Karpas-422 (cell line): ENCODE data around the gene UBE2R2. TPM values are rescaled to one million over a fixed set of nuclear protein-coding genes. Genes with fewer than 3 reads are reported as not detected.
"Not testable (repeated sequence)": the region's sequence is repeated elsewhere in the genome, so short reads cannot be mapped to it uniquely, and the experiment has no call there.

Experiments used
- DNase-seq: peaks from one replicate; pipeline ENCODE4 v3.0.0-alpha.2; 2015
- H2AFZ ChIP-seq: fragments of 200-600 bp; sonication (generic); 2 replicates; pipeline ENCODE4 v1.6.1; 2014; ENCODE audit warnings: antibody characterized with exemption, low read length, mixed read lengths
- H3K27ac ChIP-seq: fragments of 200-600 bp; sonication (generic); 2 replicates; pipeline ENCODE4 v1.5.1; 2014; ENCODE audit warnings: mild to moderate bottlenecking, low read length, moderate library complexity
- H3K27me3 ChIP-seq: fragments of 200-600 bp; sonication (generic); 2 replicates; pipeline ENCODE4 v1.6.1; 2014; ENCODE audit warnings: low read length, mixed read lengths
- H3K36me3 ChIP-seq: fragments of 200-600 bp; sonication (generic); 2 replicates; pipeline ENCODE4 v1.6.1; 2014; ENCODE audit warnings: low read length, mixed read lengths; ENCODE audit not compliant: insufficient read depth
- H3K4me1 ChIP-seq: fragments of 200-600 bp; sonication (generic); 2 replicates; pipeline ENCODE4 v1.6.1; 2014; ENCODE audit warnings: mild to moderate bottlenecking, low read length, mixed read lengths
- H3K4me2 ChIP-seq: fragments of 200-600 bp; sonication (generic); 2 replicates; pipeline ENCODE4 v1.6.1; 2014; ENCODE audit warnings: low read length, low read depth, mild to moderate bottlenecking; ENCODE audit not compliant: poor library complexity, severe bottlenecking
- H3K4me3 ChIP-seq: fragments of 200-600 bp; sonication (generic); 2 replicates; pipeline ENCODE4 v1.5.1; 2014; ENCODE audit warnings: mild to moderate bottlenecking, antibody characterized with exemption, low read length, mixed read lengths
- H3K79me2 ChIP-seq: fragments of 200-600 bp; sonication (generic); 2 replicates; pipeline ENCODE4 v1.6.1; 2014; ENCODE audit warnings: mild to moderate bottlenecking, low read length, mixed read lengths
- H3K9ac ChIP-seq: fragments of 200-600 bp; sonication (generic); 2 replicates; pipeline ENCODE4 v1.6.0; 2014; ENCODE audit warnings: low read length
- H3K9me2 ChIP-seq: fragments of 200-600 bp; sonication (generic), shearing (Covaris generic); replicated peaks from 2 replicates; pipeline ENCODE4 v1.6.0; 2014; ENCODE audit warnings: mild to moderate bottlenecking, low read length, moderate library complexity; ENCODE audit not compliant: insufficient read depth
- H3K9me3 ChIP-seq: fragments of 300-700, 200-600 bp; sonication (generic); 2 replicates; pipeline ENCODE4 v1.6.1; 2014; ENCODE audit warnings: low read length, mixed read lengths
- H4K20me1 ChIP-seq: fragments of 200-600 bp; sonication (generic); 2 replicates; pipeline ENCODE4 v1.6.1; 2014; ENCODE audit warnings: mild to moderate bottlenecking, antibody characterized with exemption, low read length, low read depth; ENCODE audit not compliant: insufficient read depth
- total RNA-seq: library from RNA; depleted of rRNA; stranded (reverse); fragments of >200 nt; shearing (Covaris generic); gene quantifications from 2 replicates; pipeline ENCODE4 v1.2.3, GENCODE V29; 2014; ENCODE audit warnings: low replicate concordance

UBE2R2 gene
- total RNA-seq, 1 experiment from 2014 or later = 34.0 TPM

- H3K79me2 ChIP-seq = peaks cover 18% of the 10 kb centered on the region
- H3K27me3 ChIP-seq = no peaks in the 10 kb centered on the region
- H3K4me1 ChIP-seq = no peaks in the 10 kb centered on the region
- H3K27ac ChIP-seq = no peak overlapping the region
- no peaks in the 10 kb centered on the region for H3K9me3 ChIP-seq
- H2AFZ ChIP-seq = no peak overlapping the region
- H3K9ac ChIP-seq = no peak overlapping the region
- H3K36me3 ChIP-seq = peaks cover 46% of the 10 kb centered on the region; the same call in 1 of the 2 replicates
- no peak for DNase-seq
- no peak overlapping the region for H3K4me2 ChIP-seq
- no peaks in the 10 kb centered on the region for H4K20me1 ChIP-seq
- H3K4me3 ChIP-seq = no peak overlapping the region
- no peaks in the 10 kb centered on the region for H3K9me2 ChIP-seq
These were observed 125.6 kb downstream of the UBE2R2 start for GRCh38 chr9:33942471-33943083.

GRCh38 chr9:33943389-33943788 is 126.4 kb downstream of the UBE2R2 start:
- H2AFZ ChIP-seq = no peak overlapping the region
- H4K20me1 ChIP-seq = no peaks in the 10 kb centered on the region
- peaks cover 17% of the 10 kb centered on the region for H3K79me2 ChIP-seq
- H3K27me3 ChIP-seq = no peaks in the 10 kb centered on the region
- no peaks in the 10 kb centered on the region for H3K9me2 ChIP-seq
- peaks cover 47% of the 10 kb centered on the region; the same call in 1 of the 2 replicates for H3K36me3 ChIP-seq
- H3K27ac ChIP-seq = no peak overlapping the region
- no peaks in the 10 kb centered on the region for H3K9me3 ChIP-seq
- no peak for DNase-seq
- no peak overlapping the region for H3K9ac ChIP-seq
- H3K4me2 ChIP-seq = no peak overlapping the region
- H3K4me3 ChIP-seq = no peak overlapping the region
- no peaks in the 10 kb centered on the region for H3K4me1 ChIP-seq

GRCh38 chr9:33946779-33947535 is 130.0 kb downstream of the UBE2R2 start:
- no peak overlapping the region for H3K4me3 ChIP-seq
- DNase-seq = no peak
- no peaks in the 10 kb centered on the region for H3K4me1 ChIP-seq
- no peak overlapping the region for H3K4me2 ChIP-seq
- H3K9ac ChIP-seq = no peak overlapping the region
- H3K27me3 ChIP-seq = no peaks in the 10 kb centered on the region
- H3K27ac ChIP-seq = no peak overlapping the region
- no peaks in the 10 kb centered on the region for H3K9me2 ChIP-seq
- no peak overlapping the region for H2AFZ ChIP-seq
- H3K36me3 ChIP-seq = peaks cover 38% of the 10 kb centered on the region; the same call in 1 of the 2 replicates
- 0 out of 2 replicates have a peak, but pooled peaks cover 5% of the 10 kb centered on the region for H4K20me1 ChIP-seq
- peaks cover 30% of the 10 kb centered on the region for H3K79me2 ChIP-seq
- H3K9me3 ChIP-seq = no peaks in the 10 kb centered on the region

GRCh38 chr9:33950371-33950770 is 133.4 kb downstream of the UBE2R2 start:
- H3K27me3 ChIP-seq = no peaks in the 10 kb centered on the region
- no peak overlapping the region for H3K27ac ChIP-seq
- no peak overlapping the region for H3K9ac ChIP-seq
- no peaks in the 10 kb centered on the region for H3K9me2 ChIP-seq
- no peak overlapping the region for H3K4me2 ChIP-seq
- no peaks in the 10 kb centered on the region for H3K4me1 ChIP-seq
- peaks cover 38% of the 10 kb centered on the region; the same call in 1 of the 2 replicates for H3K36me3 ChIP-seq
- 0 out of 2 replicates have a peak, but pooled peaks cover 5% of the 10 kb centered on the region for H4K20me1 ChIP-seq
- H3K79me2 ChIP-seq = peaks cover 48% of the 10 kb centered on the region
- H2AFZ ChIP-seq = no peak overlapping the region
- H3K4me3 ChIP-seq = no peak overlapping the region
- no peaks in the 10 kb centered on the region for H3K9me3 ChIP-seq
- no peak for DNase-seq

GRCh38 chr9:33952066-33952465 is 135.1 kb downstream of the UBE2R2 start:
- Histone ChIP-seq H4K20me1 (0 out of 2 replicates have a peak, but pooled peaks cover 5% of the 10 kb centered on the region), H3K27me3 (no peaks in the 10 kb centered on the region), H3K9me3 (no peaks in the 10 kb centered on the region), H3K9ac (no peak overlapping the region), H3K4me1 (no peaks in the 10 kb centered on the region), H3K9me2 (no peaks in the 10 kb centered on the region), H3K27ac (no peak overlapping the region), H3K4me3 (no peak overlapping the region), H3K79me2 (peaks cover 42% of the 10 kb centered on the region), H2AFZ (no peak overlapping the region), H3K36me3 (peaks cover 25% of the 10 kb centered on the region; the same call in 1 of the 2 replicates), H3K4me2 (no peak overlapping the region)
- DNase-seq = no peak

- H3K36me3 ChIP-seq = peaks cover 35% of the 10 kb centered on the region; the same call in 1 of the 2 replicates
- no peaks in the 10 kb centered on the region for H3K27me3 ChIP-seq
- H3K9me3 ChIP-seq = no peaks in the 10 kb centered on the region
- H3K9ac ChIP-seq = no peak overlapping the region
- H3K4me1 ChIP-seq = no peaks in the 10 kb centered on the region
- H3K4me2 ChIP-seq = no peak overlapping the region
- H4K20me1 ChIP-seq = no peaks in the 10 kb centered on the region
- DNase-seq = no peak
- no peak overlapping the region for H3K27ac ChIP-seq
- no peak overlapping the region for H3K4me3 ChIP-seq
- no peaks in the 10 kb centered on the region for H3K9me2 ChIP-seq
- H3K79me2 ChIP-seq = peaks cover 21% of the 10 kb centered on the region
- no peak overlapping the region for H2AFZ ChIP-seq
These were observed 139.6 kb downstream of the UBE2R2 start for GRCh38 chr9:33956544-33956943.

- Histone ChIP-seq H3K27me3 (no peaks in the 10 kb centered on the region), H3K4me1 (no peaks in the 10 kb centered on the region), H3K9me2 (no peaks in the 10 kb centered on the region), H3K27ac (no peak overlapping the region), H3K4me3 (no peak overlapping the region), H3K9ac (no peak overlapping the region), H3K36me3 (peaks cover 28% of the 10 kb centered on the region; the same call in 1 of the 2 replicates), H3K9me3 (no peaks in the 10 kb centered on the region), H3K4me2 (no peak overlapping the region), H2AFZ (no peak overlapping the region), H4K20me1 (no peaks in the 10 kb centered on the region), H3K79me2 (peaks cover 11% of the 10 kb centered on the region; the same call in 1 of the 2 replicates)
- DNase-seq = no peak
These were observed 142.8 kb downstream of the UBE2R2 start for GRCh38 chr9:33959725-33960124.

- not testable (repeated sequence) for H2AFZ ChIP-seq, H3K9ac ChIP-seq, H3K9me2 ChIP-seq, H3K27ac ChIP-seq, DNase-seq, H4K20me1 ChIP-seq, H3K27me3 ChIP-seq, H3K9me3 ChIP-seq, H3K4me3 ChIP-seq, H3K79me2 ChIP-seq, H3K4me1 ChIP-seq, H3K4me2 ChIP-seq
- H3K36me3 ChIP-seq = peaks cover 31% of the 10 kb centered on the region; the same call in 1 of the 2 replicates
These were observed 145.5 kb downstream of the UBE2R2 start for GRCh38 chr9:33962468-33962867.
